ENCODE measurements around the gene MEGF8.

MEGF8 gene

GRCh38 chr19:42397263-42398166, 72.1 kb downstream of the MEGF8 start:
- no peak for DNase-seq (ENCODE audit: extremely low spot score)
- TF ChIP-seq CTCF (IDR thresholded peaks at IDR 0.05; ENCODE audit: control extremely low read depth, extremely low read depth, low read depth, missing control alignments), result no peak
- ChIA-PET POLR2A (interaction anchor here (0.5 to 1.4 kb wide), 2 partner anchors 26 to 99 kb away, joined by 3 to 5 read pairs; no protein-coding TSS in a partner anchor), CTCF (interaction anchor here (1.0 to 2.9 kb wide), 10 partner anchors 9 to 289 kb away, joined by 3 to 13 read pairs (median 7); no protein-coding TSS in a partner anchor)

GRCh38 chr19:42400404-42400803, 75.0 kb downstream of the MEGF8 start:
- POLR2A ChIA-PET, result no interaction called here
- DNase-seq (ENCODE audit: extremely low spot score), result no peak
- CTCF ChIA-PET, result interaction anchor here (0.6 to 3.7 kb wide), 26 partner anchors 9 to 292 kb away, joined by 3 to 29 read pairs (median 3); partner anchors contain the start of gene CNFN
- no peak for TF ChIP-seq CTCF (IDR thresholded peaks at IDR 0.05; ENCODE audit: control extremely low read depth, extremely low read depth, low read depth, missing control alignments)

DNA sequence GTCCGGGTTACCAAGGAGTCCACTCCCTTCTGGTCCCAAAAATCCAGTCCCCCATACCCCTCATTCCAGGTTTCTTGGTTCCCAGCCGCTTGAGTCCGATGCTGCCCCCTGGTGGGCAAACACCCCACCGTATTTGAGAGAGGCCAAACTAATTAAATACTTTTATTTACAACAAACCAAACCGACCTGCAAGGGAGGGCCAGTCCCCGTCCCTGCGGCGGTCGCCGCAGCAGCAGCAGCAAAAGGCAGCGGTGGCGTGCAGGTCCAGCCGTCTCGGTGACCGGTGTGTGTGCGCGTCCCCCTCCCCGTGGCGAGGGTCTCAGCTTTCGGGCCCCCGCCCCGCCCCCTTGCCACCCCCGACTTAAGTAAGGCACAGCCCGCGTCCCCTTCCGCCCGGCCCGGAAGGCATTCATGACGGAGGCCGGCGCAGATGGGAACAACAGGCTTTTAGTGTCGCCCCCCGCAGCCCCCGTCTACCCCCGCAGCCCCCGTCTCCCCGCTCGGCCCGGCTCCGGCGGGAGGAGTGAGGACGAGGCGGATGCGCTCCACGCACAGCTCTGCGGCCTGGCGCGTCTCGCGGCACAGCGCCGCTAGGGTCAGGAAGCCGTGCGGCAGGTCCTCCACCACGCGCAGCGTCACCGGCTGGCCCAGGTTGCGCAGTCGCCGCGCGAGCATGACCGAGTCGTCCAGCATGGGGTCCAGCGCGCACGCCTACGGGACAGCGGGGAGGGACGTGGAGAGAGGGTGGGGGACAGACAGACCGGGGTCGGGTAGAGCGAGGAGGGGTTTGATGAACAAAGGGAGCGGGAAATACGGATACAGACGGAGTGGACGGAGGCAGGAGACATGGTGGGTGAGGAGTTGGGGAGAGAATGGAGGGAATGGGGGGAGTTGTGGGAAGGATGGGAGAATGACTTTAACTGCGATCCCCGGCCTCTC, 76.2 kb downstream of the MEGF8 start:
- ChIA-PET CTCF (interaction anchor here (0.6 to 3.7 kb wide), 14 partner anchors 9 to 267 kb away, joined by 3 to 29 read pairs (median 4); no protein-coding TSS in a partner anchor), POLR2A (no interaction called here)
- TF ChIP-seq CTCF (IDR thresholded peaks at IDR 0.05; ENCODE audit: control extremely low read depth, extremely low read depth, low read depth, missing control alignments), result peak; percentile 73
- DNase-seq (ENCODE audit: extremely low spot score), result peak; percentile 73

DNA sequence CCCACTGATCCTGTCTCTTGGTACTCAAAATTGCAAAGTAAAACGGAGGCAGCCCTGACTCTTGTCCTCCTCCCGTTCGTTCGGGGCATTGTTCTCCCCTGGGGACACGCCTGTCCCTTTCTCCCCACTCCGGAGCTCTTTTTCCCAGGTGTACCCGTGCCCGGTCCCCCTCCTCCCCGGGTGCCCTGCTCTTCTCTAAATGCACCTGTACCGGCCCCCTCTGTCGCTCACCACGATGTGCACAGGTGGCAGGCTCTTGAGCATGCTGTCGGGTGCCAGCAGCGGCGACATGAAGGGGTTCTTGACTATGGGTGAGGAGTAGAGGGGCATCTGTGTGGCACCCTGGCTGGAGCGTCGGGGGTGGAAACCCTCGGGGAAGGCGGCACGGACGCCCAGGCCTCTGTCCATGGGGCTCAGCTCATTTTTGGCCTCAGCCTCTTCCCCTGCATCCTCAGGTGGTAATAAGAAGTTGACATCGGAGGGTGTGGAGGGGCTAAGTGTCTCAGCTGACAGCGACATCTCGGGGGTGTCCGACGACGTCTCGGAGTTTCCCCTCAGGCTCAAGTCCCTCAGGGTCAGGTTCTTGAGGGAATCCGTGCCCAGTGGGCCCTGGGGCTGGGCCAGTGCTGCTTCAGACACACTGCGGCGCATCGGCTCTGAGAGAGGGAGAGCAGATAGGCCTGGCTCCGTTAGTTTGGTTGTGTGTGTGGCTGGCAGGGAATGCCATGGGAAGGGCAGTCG, 77.1 kb downstream of the MEGF8 start:
- CTCF ChIA-PET, result interaction anchor here (2.9 to 3.7 kb wide), 2 partner anchors 10 to 17 kb away, joined by 24 to 29 read pairs; no protein-coding TSS in a partner anchor
- POLR2A ChIA-PET, result no interaction called here
- DNase-seq (ENCODE audit: extremely low spot score), result no peak
- no peak for TF ChIP-seq CTCF (IDR thresholded peaks at IDR 0.05; ENCODE audit: control extremely low read depth, extremely low read depth, low read depth, missing control alignments)

- no peak for DNase-seq (ENCODE audit: extremely low spot score)
- TF ChIP-seq CTCF (IDR thresholded peaks at IDR 0.05; ENCODE audit: control extremely low read depth, extremely low read depth, low read depth, missing control alignments), result no peak
- ChIA-PET CTCF (interaction anchor here (1.0 to 1.4 kb wide), 3 partner anchors 17 to 35 kb away, joined by 3 to 7 read pairs (median 5); no protein-coding TSS in a partner anchor), POLR2A (no interaction called here)
Observed at GRCh38 chr19:42403586-42403985, 78.2 kb downstream of the MEGF8 start.
